ENCODE measurements around the gene VSIG8. TPM values are rescaled to one million over a fixed set of nuclear protein-coding genes. Genes with fewer than 3 reads are reported as not detected.
A peak's percentile ranks its signal among the peaks of the same experiment; 100 is the strongest.

VSIG8 gene
- total and polyA plus RNA-seq, 4 donors, result 0.08 TPM; not detected in 3

DNA sequence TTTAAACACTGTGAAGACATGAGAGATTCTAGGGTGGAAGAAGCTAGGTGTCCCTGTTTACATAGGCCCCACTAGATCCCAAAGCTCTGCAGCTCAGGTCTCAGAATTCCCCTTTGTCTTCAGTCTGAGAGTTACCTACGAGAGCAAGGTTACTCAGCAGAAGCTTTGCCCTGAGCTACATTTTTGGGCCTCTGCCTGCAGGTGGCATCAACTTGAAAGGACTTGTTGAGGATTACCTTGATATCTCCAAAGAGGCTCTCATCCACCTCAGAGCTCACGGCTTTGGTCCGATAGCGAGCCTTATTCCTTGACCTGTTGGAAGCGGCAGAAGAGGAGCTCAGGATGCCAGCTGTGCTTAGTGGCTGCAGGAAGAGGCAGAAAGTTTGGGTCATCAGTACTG is 30.5 kb upstream of the VSIG8 start:
- Histone ChIP-seq H3K9ac (ENCODE audit: low read depth in 1 of 2, low read length in 2 of 2) (no peak overlapping the region), H3K27ac (ENCODE audit: low read depth in 1 of 2, low read length in 2 of 2) (no peak overlapping the region), H3K4me3 (ENCODE audit: low read depth in 1 of 3, low read length in 3 of 3) (no peak overlapping the region), H3K36me3 (ENCODE audit: control insufficient read depth in 4 of 4, insufficient read depth in 3 of 4, low read depth in 1 of 4, low read length in 3 of 4) (no peaks in the 10 kb centered on the region), H3K4me1 (ENCODE audit: control insufficient read depth in 4 of 4, insufficient read depth in 4 of 4, low read length in 3 of 4) (peaks cover 0 to 8% (median 2%) of the 10 kb centered on the region in 4 donors), H3K27me3 (ENCODE audit: control insufficient read depth in 4 of 4, insufficient read depth in 4 of 4, low read length in 3 of 4) (no peaks in the 10 kb centered on the region), H3K9me3 (ENCODE audit: control insufficient read depth in 4 of 4, low read length in 3 of 4) (no peaks in the 10 kb centered on the region)
- DNase-seq (ENCODE audit: low spot score), result no peak
- 74% methylated on average over 5 of the region's 5 CpGs for WGBS
- TF ChIP-seq HNF4G (IDR thresholded peaks at IDR 0.05) (no peak), YY1 (IDR thresholded peaks at IDR 0.05) (no peak), RAD21 (IDR thresholded peaks at IDR 0.05) (peak; percentile 51 to 64)
- TF ChIP-seq, protein P1, sequence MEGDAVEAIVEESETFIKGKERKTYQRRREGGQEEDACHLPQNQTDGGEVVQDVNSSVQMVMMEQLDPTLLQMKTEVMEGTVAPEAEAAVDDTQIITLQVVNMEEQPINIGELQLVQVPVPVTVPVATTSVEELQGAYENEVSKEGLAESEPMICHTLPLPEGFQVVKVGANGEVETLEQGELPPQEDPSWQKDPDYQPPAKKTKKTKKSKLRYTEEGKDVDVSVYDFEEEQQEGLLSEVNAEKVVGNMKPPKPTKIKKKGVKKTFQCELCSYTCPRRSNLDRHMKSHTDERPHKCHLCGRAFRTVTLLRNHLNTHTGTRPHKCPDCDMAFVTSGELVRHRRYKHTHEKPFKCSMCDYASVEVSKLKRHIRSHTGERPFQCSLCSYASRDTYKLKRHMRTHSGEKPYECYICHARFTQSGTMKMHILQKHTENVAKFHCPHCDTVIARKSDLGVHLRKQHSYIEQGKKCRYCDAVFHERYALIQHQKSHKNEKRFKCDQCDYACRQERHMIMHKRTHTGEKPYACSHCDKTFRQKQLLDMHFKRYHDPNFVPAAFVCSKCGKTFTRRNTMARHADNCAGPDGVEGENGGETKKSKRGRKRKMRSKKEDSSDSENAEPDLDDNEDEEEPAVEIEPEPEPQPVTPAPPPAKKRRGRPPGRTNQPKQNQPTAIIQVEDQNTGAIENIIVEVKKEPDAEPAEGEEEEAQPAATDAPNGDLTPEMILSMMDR (IDR thresholded peaks at IDR 0.05; ENCODE audit: low read depth, low read length, missing input control), result peak; percentile 27

DNA sequence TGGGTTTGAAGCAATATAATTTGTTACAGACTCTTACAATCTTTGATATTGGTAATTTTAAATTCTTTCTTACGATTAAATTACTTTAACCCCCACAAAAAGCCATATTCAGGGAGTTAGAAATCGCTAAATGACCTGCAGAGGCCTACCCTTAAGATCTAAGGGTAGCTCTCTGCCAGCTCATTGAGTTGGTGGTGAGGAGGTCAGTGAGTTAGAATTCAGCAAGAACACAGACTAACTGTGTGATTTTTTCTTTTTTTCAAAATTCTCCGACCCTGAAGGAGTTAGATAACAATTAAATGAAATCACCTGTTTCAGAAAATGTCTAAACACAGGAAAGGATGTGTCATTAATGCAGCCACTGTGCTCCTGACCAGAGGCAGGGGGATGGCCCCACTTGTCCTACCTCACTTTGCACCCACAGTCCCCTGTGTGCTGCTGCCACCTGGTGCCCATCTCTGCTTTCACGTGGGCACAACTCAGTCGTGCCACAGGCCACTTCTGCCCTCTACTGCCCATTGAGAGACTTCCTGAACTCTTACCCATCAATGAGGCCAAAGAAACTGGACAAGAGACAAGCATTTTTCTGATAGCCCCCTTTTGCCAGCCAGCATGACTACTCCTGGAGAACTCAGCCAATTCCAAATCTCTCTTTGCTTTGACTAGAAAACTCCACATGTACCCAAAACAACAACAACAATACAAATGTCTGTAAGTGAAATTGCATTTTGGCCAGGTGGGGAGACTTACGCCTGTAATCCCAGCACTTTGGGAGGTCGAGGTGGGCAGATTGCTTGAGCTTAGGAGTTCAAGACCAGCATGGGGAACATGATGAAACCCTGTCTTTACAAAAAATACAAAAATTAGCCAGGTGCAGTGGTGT is 29.1 kb upstream of the VSIG8 start:
- H3K9me3 ChIP-seq (ENCODE audit: control insufficient read depth in 4 of 4, low read length in 3 of 4), result no peaks in the 10 kb centered on the region
- H3K4me1 ChIP-seq (ENCODE audit: control insufficient read depth in 4 of 4, insufficient read depth in 4 of 4, low read length in 3 of 4), result peaks cover 0 to 8% (median 1%) of the 10 kb centered on the region in 4 donors
- H3K27me3 ChIP-seq (ENCODE audit: control insufficient read depth in 4 of 4, insufficient read depth in 4 of 4, low read length in 3 of 4), result no peaks in the 10 kb centered on the region
- H3K27ac ChIP-seq (ENCODE audit: low read depth in 1 of 2, low read length in 2 of 2), result no peak overlapping the region
- TF ChIP-seq JUND (IDR thresholded peaks at IDR 0.05) (no peak), SP1 (IDR thresholded peaks at IDR 0.05) (no peak), HNF4A (conservative IDR thresholded peaks at IDR 0.05) (peak in 1 of 2 donors; percentile 17), TAF1 (conservative IDR thresholded peaks at IDR 0.05) (no peak), EGR1 (IDR thresholded peaks at IDR 0.05; ENCODE audit: low read depth in 2 of 2) (no peak), NR2F2 (IDR thresholded peaks at IDR 0.05) (peak; percentile 68), GABPA (IDR thresholded peaks at IDR 0.05 in 1 of 2, conservative IDR thresholded peaks at IDR 0.05 in 1 of 2) (no peak), FOXA2 (IDR thresholded peaks at IDR 0.05) (no peak), RAD21 (IDR thresholded peaks at IDR 0.05) (peak; percentile 100), HNF4G (IDR thresholded peaks at IDR 0.05) (no peak), FOXA1 (IDR thresholded peaks at IDR 0.05) (no peak), YY1 (IDR thresholded peaks at IDR 0.05) (no peak), RXRA (IDR thresholded peaks at IDR 0.05) (peak; percentile 8 to 56)
- TF ChIP-seq, protein P2, sequence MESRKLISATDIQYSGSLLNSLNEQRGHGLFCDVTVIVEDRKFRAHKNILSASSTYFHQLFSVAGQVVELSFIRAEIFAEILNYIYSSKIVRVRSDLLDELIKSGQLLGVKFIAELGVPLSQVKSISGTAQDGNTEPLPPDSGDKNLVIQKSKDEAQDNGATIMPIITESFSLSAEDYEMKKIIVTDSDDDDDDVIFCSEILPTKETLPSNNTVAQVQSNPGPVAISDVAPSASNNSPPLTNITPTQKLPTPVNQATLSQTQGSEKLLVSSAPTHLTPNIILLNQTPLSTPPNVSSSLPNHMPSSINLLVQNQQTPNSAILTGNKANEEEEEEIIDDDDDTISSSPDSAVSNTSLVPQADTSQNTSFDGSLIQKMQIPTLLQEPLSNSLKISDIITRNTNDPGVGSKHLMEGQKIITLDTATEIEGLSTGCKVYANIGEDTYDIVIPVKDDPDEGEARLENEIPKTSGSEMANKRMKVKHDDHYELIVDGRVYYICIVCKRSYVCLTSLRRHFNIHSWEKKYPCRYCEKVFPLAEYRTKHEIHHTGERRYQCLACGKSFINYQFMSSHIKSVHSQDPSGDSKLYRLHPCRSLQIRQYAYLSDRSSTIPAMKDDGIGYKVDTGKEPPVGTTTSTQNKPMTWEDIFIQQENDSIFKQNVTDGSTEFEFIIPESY (IDR thresholded peaks at IDR 0.05), result no peak
- TF ChIP-seq, protein P3, sequence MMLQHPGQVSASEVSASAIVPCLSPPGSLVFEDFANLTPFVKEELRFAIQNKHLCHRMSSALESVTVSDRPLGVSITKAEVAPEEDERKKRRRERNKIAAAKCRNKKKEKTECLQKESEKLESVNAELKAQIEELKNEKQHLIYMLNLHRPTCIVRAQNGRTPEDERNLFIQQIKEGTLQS (IDR thresholded peaks at IDR 0.05), result no peak
- TF ChIP-seq, protein P4, sequence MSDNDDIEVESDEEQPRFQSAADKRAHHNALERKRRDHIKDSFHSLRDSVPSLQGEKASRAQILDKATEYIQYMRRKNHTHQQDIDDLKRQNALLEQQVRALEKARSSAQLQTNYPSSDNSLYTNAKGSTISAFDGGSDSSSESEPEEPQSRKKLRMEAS (IDR thresholded peaks at IDR 0.05), result no peak
- TF ChIP-seq, protein P1 (IDR thresholded peaks at IDR 0.05; ENCODE audit: low read depth, low read length, missing input control), result peak; percentile 99
- TF ChIP-seq, protein P5, sequence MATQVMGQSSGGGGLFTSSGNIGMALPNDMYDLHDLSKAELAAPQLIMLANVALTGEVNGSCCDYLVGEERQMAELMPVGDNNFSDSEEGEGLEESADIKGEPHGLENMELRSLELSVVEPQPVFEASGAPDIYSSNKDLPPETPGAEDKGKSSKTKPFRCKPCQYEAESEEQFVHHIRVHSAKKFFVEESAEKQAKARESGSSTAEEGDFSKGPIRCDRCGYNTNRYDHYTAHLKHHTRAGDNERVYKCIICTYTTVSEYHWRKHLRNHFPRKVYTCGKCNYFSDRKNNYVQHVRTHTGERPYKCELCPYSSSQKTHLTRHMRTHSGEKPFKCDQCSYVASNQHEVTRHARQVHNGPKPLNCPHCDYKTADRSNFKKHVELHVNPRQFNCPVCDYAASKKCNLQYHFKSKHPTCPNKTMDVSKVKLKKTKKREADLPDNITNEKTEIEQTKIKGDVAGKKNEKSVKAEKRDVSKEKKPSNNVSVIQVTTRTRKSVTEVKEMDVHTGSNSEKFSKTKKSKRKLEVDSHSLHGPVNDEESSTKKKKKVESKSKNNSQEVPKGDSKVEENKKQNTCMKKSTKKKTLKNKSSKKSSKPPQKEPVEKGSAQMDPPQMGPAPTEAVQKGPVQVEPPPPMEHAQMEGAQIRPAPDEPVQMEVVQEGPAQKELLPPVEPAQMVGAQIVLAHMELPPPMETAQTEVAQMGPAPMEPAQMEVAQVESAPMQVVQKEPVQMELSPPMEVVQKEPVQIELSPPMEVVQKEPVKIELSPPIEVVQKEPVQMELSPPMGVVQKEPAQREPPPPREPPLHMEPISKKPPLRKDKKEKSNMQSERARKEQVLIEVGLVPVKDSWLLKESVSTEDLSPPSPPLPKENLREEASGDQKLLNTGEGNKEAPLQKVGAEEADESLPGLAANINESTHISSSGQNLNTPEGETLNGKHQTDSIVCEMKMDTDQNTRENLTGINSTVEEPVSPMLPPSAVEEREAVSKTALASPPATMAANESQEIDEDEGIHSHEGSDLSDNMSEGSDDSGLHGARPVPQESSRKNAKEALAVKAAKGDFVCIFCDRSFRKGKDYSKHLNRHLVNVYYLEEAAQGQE (IDR thresholded peaks at IDR 0.05), result no peak
- no peaks in the 10 kb centered on the region for H3K36me3 ChIP-seq (ENCODE audit: control insufficient read depth in 4 of 4, insufficient read depth in 3 of 4, low read depth in 1 of 4, low read length in 3 of 4)
- no peak overlapping the region for H3K9ac ChIP-seq (ENCODE audit: low read depth in 1 of 2, low read length in 2 of 2)
- 43% methylated on average over 7 of the region's 7 CpGs for WGBS
- H3K4me3 ChIP-seq (ENCODE audit: low read depth in 1 of 3, low read length in 3 of 3), result no peak overlapping the region
- peak; percentile 51 for DNase-seq (ENCODE audit: low spot score)

Data from liver (tissue), 9 donors.